Right lung (tissue), 10 donors: ENCODE measurements around the gene KIRREL2. TPM values are rescaled to one million over a fixed set of nuclear protein-coding genes. Genes with fewer than 3 reads are reported as not detected.
"Not testable (repeated sequence)": the region's sequence is repeated elsewhere in the genome, so short reads cannot be mapped to it uniquely, and the experiment has no call there.

Experiments used
- DNase-seq, 2 donors: peaks; one replicate each; pipeline ENCODE4 v3.0.0-alpha.2; 2013
- long read RNA-seq, 8 donors: transcript quantifications; one replicate each; lab custom pipeline, GENCODE V29; 2026
- polyA plus RNA-seq, 5 donors: library from polyadenylated mRNA; unstranded; fragments of 120-200 nt; gene quantifications; one replicate each; pipeline versions ENCODE4 v1.2.1 to v1.2.3, GENCODE V29; 2013; ENCODE audit warnings: inconsistent platforms in 1 of 5, low replicate concordance in 1 of 5; ENCODE audit not compliant: insufficient read length in 5 of 5, insufficient read depth in 1 of 5

The KIRREL2 gene
- polyA plus RNA-seq = 1 to 10 TPM; 1.1 to 4.3 (median 1.8) TPM
- long read RNA-seq, donor 1 = 0 reads
- long read RNA-seq, donor 2 = 0 reads
- long read RNA-seq, donor 3 = 0 reads
- long read RNA-seq, donor 4 = 0 reads
- long read RNA-seq, donor 5 = 0 reads
- long read RNA-seq, donor 6, partial matches to known transcripts = 0 of 1 reads
- long read RNA-seq, donor 6, other reads (novel, unspliced or antisense) = 0 of 1 reads
- long read RNA-seq, donor 7 = 0 reads
- long read RNA-seq, donor 8 = 0 reads

GRCh38 chr19:35856546-35857149 lies at the start of gene KIRREL2:
KIRREL2 (plus strand) TSS chr19:35856911; CDS start chr19:35857120, 209 bp downstream.
- DNase-seq = no peak

GRCh38 chr19:35807633-35808032 lies 49.1 kb upstream of the KIRREL2 start:
- DNase-seq = no peak

- no peak for DNase-seq
Measured at GRCh38 chr19:35811317-35812219, 45.1 kb upstream of the KIRREL2 start.

GRCh38 chr19:35812220-35813042 lies 44.3 kb upstream of the KIRREL2 start, which contains the start of gene PRODH2:
PRODH2 (minus strand) TSS chr19:35812845; CDS start chr19:35812805, 40 bp downstream.
- DNase-seq = no peak

GRCh38 chr19:35813043-35813890 lies 43.4 kb upstream of the KIRREL2 start:
- DNase-seq = no peak

- DNase-seq = no peak
Measured at GRCh38 chr19:35816262-35816661, 40.4 kb upstream of the KIRREL2 start.

GRCh38 chr19:35816846-35817245 lies 39.9 kb upstream of the KIRREL2 start:
- no peak for DNase-seq

- no peak for DNase-seq
Measured at GRCh38 chr19:35818445-35818844, 38.3 kb upstream of the KIRREL2 start.

GRCh38 chr19:35822579-35822978 lies 34.1 kb upstream of the KIRREL2 start:
- DNase-seq = no peak

GRCh38 chr19:35824150-35824549 lies 32.6 kb upstream of the KIRREL2 start:
- DNase-seq = no peak

GRCh38 chr19:35828692-35829301 lies 27.9 kb upstream of the KIRREL2 start:
- DNase-seq = peak; percentile 67 to 71

- DNase-seq = no peak
Measured at GRCh38 chr19:35830986-35831385, 25.7 kb upstream of the KIRREL2 start.

GRCh38 chr19:35832054-35832453 lies 24.7 kb upstream of the KIRREL2 start:
- DNase-seq = no peak

- no peak for DNase-seq
Measured at GRCh38 chr19:35833972-35834371, 22.7 kb upstream of the KIRREL2 start.

- DNase-seq = not testable (repeated sequence)
Measured at GRCh38 chr19:35836096-35836495, 20.6 kb upstream of the KIRREL2 start.

GRCh38 chr19:35841961-35842595 lies 14.6 kb upstream of the KIRREL2 start:
- DNase-seq = no peak

- no peak for DNase-seq
Measured at GRCh38 chr19:35842666-35843272, 13.9 kb upstream of the KIRREL2 start.

- no peak for DNase-seq
Measured at GRCh38 chr19:35843676-35844481, 12.8 kb upstream of the KIRREL2 start.
